B cell (primary cell): ENCODE measurements around the gene C2orf81. TPM values are rescaled to one million over a fixed set of nuclear protein-coding genes. Genes with fewer than 3 reads are reported as not detected.

ENCODE experiments used
- ATAC-seq: fragments of 200-7000 bp; cut with Tn5 transposase; one replicate; pipeline ENCODE4 v1.10.0; 2021; ENCODE audit warnings: low read depth, mild to moderate bottlenecking, moderate number of reproducible peaks, moderate library complexity
- CTCF ChIA-PET: fragments of 350-600 bp; sonication (Branson Sonifier 250); formaldehyde crosslinking; loops from one replicate; lab custom pipeline; 2021; ENCODE audit warnings: antibody characterized with exemption, inconsistent platforms; lab: Charles Lee
- POLR2A ChIA-PET: fragments of 350-600 bp; sonication (Branson Sonifier 250); formaldehyde crosslinking; loops from one replicate; lab custom pipeline; 2021; ENCODE audit warnings: antibody characterized with exemption; lab: Charles Lee
- DNase-seq: peaks from one replicate; pipeline ENCODE4 v3.0.0; 2013
- H2AFZ ChIP-seq: 2 replicates; pipeline ENCODE4 v1.6.1; 2012; ENCODE audit warnings: mild to moderate bottlenecking, low read depth, low read length; ENCODE audit not compliant: insufficient read depth, poor library complexity, severe bottlenecking
- H3K27ac ChIP-seq, 2 donors: 1 replicate in 1 of 2; 2 replicates in 1 of 2; pipeline ENCODE4 v1.5.1; 2012 to 2013; ENCODE audit warnings: low read length in 2 of 2, mild to moderate bottlenecking in 2 of 2, moderate library complexity in 1 of 2
- H3K27me3 ChIP-seq, 4 experiments: fragments of 200-600 bp in 1 of 4; sonication (generic) in 1 of 4; replicated peaks in 1 of 4; 1 replicate in 2 of 4; 2 replicates in 2 of 4; pipeline versions ENCODE4 v1.6.1 to v1.7.0; 2013 to 2016; ENCODE audit warnings: low read length in 3 of 4, mild to moderate bottlenecking in 2 of 4, mixed read lengths in 1 of 4, moderate library complexity in 1 of 4; ENCODE audit not compliant: insufficient read depth in 4 of 4, control insufficient read depth in 3 of 4; ENCODE audit errors: control extremely low read depth in 1 of 4
- H3K36me3 ChIP-seq, 2 experiments: replicated peaks in 1 of 2; 1 replicate in 1 of 2; 2 replicates in 1 of 2; pipeline versions ENCODE4 v1.6.1 to v1.7.1; 2013; ENCODE audit warnings: low read length in 1 of 2; ENCODE audit not compliant: insufficient read depth in 2 of 2, control insufficient read depth in 1 of 2; ENCODE audit errors: control extremely low read depth in 1 of 2, extremely low read depth in 1 of 2
- H3K4me1 ChIP-seq, 2 donors: fragments of 200-600 bp in 1 of 2; sonication (generic) in 1 of 2; 1 replicate in 1 of 2; 2 replicates in 1 of 2; pipeline versions ENCODE4 v1.5.1 to v1.6.1; 2013 to 2017; ENCODE audit warnings: low read length in 2 of 2; ENCODE audit not compliant: control insufficient read depth in 2 of 2, insufficient read depth in 2 of 2
- H3K4me2 ChIP-seq: replicated peaks from 2 replicates; pipeline ENCODE3; 2012; ENCODE audit warnings: mild to moderate bottlenecking, low read depth, low read length; ENCODE audit not compliant: poor library complexity, severe bottlenecking
- H3K4me3 ChIP-seq, 5 experiments: fragments of 200-600 bp in 1 of 5; sonication (generic) in 1 of 5; 1 replicate in 3 of 5; 2 replicates in 2 of 5; pipeline versions ENCODE4 v1.5.1 to v1.7.0; 2011 to 2016; ENCODE audit warnings: low read length in 4 of 5, mild to moderate bottlenecking in 4 of 5, low read depth in 2 of 5, control low read depth in 1 of 5, moderate library complexity in 1 of 5; ENCODE audit not compliant: insufficient read depth in 1 of 5; ENCODE audit errors: control extremely low read depth in 1 of 5, extremely low read depth in 1 of 5
- H3K79me2 ChIP-seq: fragments of 200-600 bp; sonication (generic); one replicate; pipeline ENCODE4 v1.6.0; 2016; ENCODE audit warnings: low read length; ENCODE audit not compliant: control insufficient read depth, insufficient read depth
- H3K9ac ChIP-seq: fragments of 200-600 bp; sonication (generic); 2 replicates; pipeline ENCODE4 v1.6.1; 2017; ENCODE audit warnings: mild to moderate bottlenecking, low read length, moderate library complexity
- H3K9me3 ChIP-seq, 3 donors: one replicate each; pipeline versions ENCODE4 v1.6.1 to v1.7.1; 2013; ENCODE audit warnings: low read length in 2 of 3; ENCODE audit not compliant: control insufficient read depth in 2 of 3, insufficient read depth in 1 of 3; ENCODE audit errors: control extremely low read depth in 1 of 3
- H4K20me1 ChIP-seq: 2 replicates; pipeline ENCODE4 v1.6.0; 2012; ENCODE audit warnings: mild to moderate bottlenecking, low read length; ENCODE audit not compliant: insufficient read depth, control insufficient read depth, poor library complexity, severe bottlenecking
- H3K27ac Mint-ChIP-seq: one replicate; pipeline ENCODE4 v1.8.0; 2021; ENCODE audit warnings: mixed read lengths
- H3K27me3 Mint-ChIP-seq: one replicate; pipeline ENCODE4 v1.8.0; 2021; ENCODE audit warnings: mixed read lengths
- H3K4me1 Mint-ChIP-seq: one replicate; pipeline ENCODE4 v1.8.0; 2021; ENCODE audit warnings: mixed read lengths
- H3K4me3 Mint-ChIP-seq: one replicate; pipeline ENCODE4 v1.8.0; 2021; ENCODE audit warnings: mixed read lengths
- H3K9me3 Mint-ChIP-seq: one replicate; pipeline ENCODE4 v1.8.0; 2022; ENCODE audit warnings: mixed read lengths; ENCODE audit not compliant: insufficient read depth
- CTCF ChIP-seq: fragments of 200-600 bp; IDR thresholded peaks from one replicate; pipeline ENCODE4 v1.8.0; 2022; ENCODE audit warnings: antibody characterized with exemption, mild to moderate bottlenecking
- EZH2 ChIP-seq: IDR thresholded peaks from 2 replicates; pipeline ENCODE4 v1.6.1; 2012; ENCODE audit warnings: borderline replicate concordance, low read depth, mild to moderate bottlenecking, moderate library complexity, low read length; ENCODE audit not compliant: insufficient read depth, poor library complexity, severe bottlenecking
- WGBS: methylation state at CpG from one replicate; pipeline ENCODE4 v1.1.5; 2013; ENCODE audit warnings: missing lambda C conversion rate; ENCODE audit not compliant: insufficient coverage; 5-methylcytosine and 5-hydroxymethylcytosine counted together
- intact Hi-C: fragments of 100-400 bp; cut with micrococcal nuclease; formaldehyde crosslinking; loops from one replicate; pipeline ENCODE4 v1.10.0; 2022
- polyA plus RNA-seq: library from polyadenylated mRNA; depleted of rRNA; stranded (reverse); fragments of >200 nt; gene quantifications from 2 replicates; pipeline ENCODE4 v1.2.3, GENCODE V29; 2012
- total RNA-seq, 2 donors: library from RNA; stranded (reverse); fragments of 120-200 nt in 1 of 2; gene quantifications; 1 replicate in 1 of 2; 2 replicates in 1 of 2; pipeline versions ENCODE4 v1.2.3 to v1.2.4, GENCODE V29; 2013 to 2022

The C2orf81 gene
- total and polyA plus RNA-seq, 2 donors (not counting 1 experiment from before 2014, with no cell fraction given) = 5.4 to 8.6 TPM

DNA sequence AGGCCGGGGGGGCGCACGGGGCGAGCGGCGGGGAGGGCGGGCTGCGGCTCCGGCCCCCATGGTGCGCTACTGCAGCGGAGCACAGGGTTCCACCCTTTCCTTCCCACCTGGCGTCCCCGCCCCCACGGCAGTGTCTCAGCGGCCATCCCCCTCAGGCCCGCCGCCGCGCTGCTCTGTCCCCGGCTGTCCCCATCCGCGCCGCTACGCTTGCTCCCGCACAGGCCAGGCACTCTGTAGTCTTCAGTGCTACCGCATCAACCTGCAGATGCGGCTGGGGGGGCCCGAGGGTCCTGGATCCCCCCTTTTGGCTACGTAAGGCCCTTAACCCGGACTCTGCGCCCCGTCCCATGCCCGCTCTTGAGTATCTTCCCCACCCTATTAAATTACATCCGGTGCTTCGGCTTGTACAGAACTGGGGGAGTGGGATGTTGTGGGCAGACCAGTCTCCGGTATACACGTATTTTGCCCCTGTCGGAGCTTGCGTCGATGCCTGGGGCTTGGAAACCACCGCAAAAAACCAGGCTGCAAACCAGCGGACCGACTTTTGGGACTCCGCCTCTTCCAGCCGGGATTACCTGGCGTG lies 36.2 kb upstream of the C2orf81 start:
- no peak for TF ChIP-seq EZH2
- no peak for TF ChIP-seq CTCF
- ChIA-PET CTCF (interaction anchor here (1.0 to 5.7 kb wide), 5 partner anchors 9 to 130 kb away, joined by 3 to 54 read pairs (median 6); partner anchors contain the start of genes C2orf81, CCDC142, TTC31 and WDR54), POLR2A (interaction anchor here (0.7 to 6.0 kb wide), 11 partner anchors 9 to 277 kb away, joined by 3 to 63 read pairs (median 5); partner anchors contain the start of genes AUP1, C2orf81, CCDC142 and HTRA2)
- peak overlapping the region; percentile 97 to 100 for H3K27ac ChIP-seq
- peaks cover 0 to 22% of the 10 kb centered on the region in 2 experiments for H3K36me3 ChIP-seq
- peak overlapping the region; percentile 79 for H2AFZ ChIP-seq
- peak overlapping the region; percentile 96 for H3K4me2 ChIP-seq
- Mint-ChIP-seq H3K27me3 (no peaks in the 10 kb centered on the region), H3K4me3 (peak overlapping the region; percentile 94), H3K9me3 (no peaks in the 10 kb centered on the region), H3K4me1 (peaks cover 58% of the 10 kb centered on the region), H3K27ac (peak overlapping the region; percentile 99)
- intact Hi-C loops = loop anchor here (1.0 to 5.0 kb wide), 8 partner anchors 8 to 280 kb away; partner anchors contain the start of genes AUP1, C2orf81, DOK1 and HTRA2
- H3K4me1 ChIP-seq = peaks cover 33 to 45% of the 10 kb centered on the region in 2 donors
- peaks cover 24% of the 10 kb centered on the region for H3K79me2 ChIP-seq
- H4K20me1 ChIP-seq = peaks cover 5% of the 10 kb centered on the region
- H3K4me3 ChIP-seq = peak overlapping the region; percentile 70 to 100 (median 93)
- under 1% methylated on average over 38 of the region's 46 CpGs for WGBS
- no peaks in the 10 kb centered on the region for H3K9me3 ChIP-seq
- H3K27me3 ChIP-seq = no peaks in the 10 kb centered on the region
- peak; percentile 49 for ATAC-seq
- peak overlapping the region; percentile 97 for H3K9ac ChIP-seq
- no peak for DNase-seq

DNA sequence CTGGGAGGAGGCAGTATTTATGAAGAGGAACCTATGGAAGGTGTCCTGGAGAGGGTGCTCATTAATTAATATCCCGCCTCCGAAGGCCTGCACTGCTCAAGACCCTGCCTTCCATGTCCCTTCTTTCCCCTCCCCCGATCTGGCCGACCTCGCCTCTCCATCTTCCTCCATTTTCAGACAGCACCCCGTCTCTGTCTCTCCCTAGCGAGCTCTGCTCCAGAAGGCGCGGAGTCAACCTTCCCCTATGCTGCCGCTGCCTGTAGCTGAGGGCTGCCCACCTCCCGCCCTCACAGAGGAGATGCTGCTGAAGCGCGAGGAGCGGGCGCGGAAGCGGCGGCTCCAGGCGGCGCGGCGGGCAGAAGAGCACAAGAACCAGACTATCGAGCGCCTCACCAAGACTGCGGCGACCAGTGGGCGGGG lies 35.7 kb upstream of the C2orf81 start:
- ATAC-seq (no peak), DNase-seq (no peak)
- H3K9me3 ChIP-seq = no peaks in the 10 kb centered on the region
- peak overlapping the region; percentile 97 for H3K9ac ChIP-seq
- H3K36me3 ChIP-seq = peaks cover 0 to 18% of the 10 kb centered on the region in 2 experiments
- no peaks in the 10 kb centered on the region for H3K9me3 Mint-ChIP-seq
- no peak for TF ChIP-seq CTCF
- TF ChIP-seq EZH2 = no peak
- peak overlapping the region; percentile 46 to 100 (median 93) for H3K4me3 ChIP-seq
- H3K4me3 Mint-ChIP-seq = peak overlapping the region; percentile 94
- peak overlapping the region; percentile 96 for H3K4me2 ChIP-seq
- H3K27me3 ChIP-seq = no peaks in the 10 kb centered on the region
- CTCF ChIA-PET = interaction anchor here (1.0 to 5.7 kb wide), 3 partner anchors 17 to 130 kb away, joined by 3 to 54 read pairs (median 4); partner anchors contain the start of genes CCDC142 and TTC31
- peak overlapping the region; percentile 79 for H2AFZ ChIP-seq
- POLR2A ChIA-PET = interaction anchor here (0.6 to 6.0 kb wide), 9 partner anchors 9 to 73 kb away, joined by 3 to 63 read pairs (median 7); partner anchors contain the start of genes AUP1, C2orf81, CCDC142 and HTRA2
- WGBS = under 1% methylated on average over 27 of the region's 27 CpGs
- peak overlapping the region; percentile 97 to 100 for H3K27ac ChIP-seq
- H3K27ac Mint-ChIP-seq = peak overlapping the region; percentile 99
- H4K20me1 ChIP-seq = peaks cover 5% of the 10 kb centered on the region
- peaks cover 22% of the 10 kb centered on the region for H3K79me2 ChIP-seq
- peaks cover 61% of the 10 kb centered on the region for H3K4me1 Mint-ChIP-seq
- H3K27me3 Mint-ChIP-seq = no peaks in the 10 kb centered on the region
- H3K4me1 ChIP-seq = peaks cover 33 to 48% of the 10 kb centered on the region in 2 donors
- intact Hi-C loops = loop anchor here (1.0 to 5.0 kb wide), 2 partner anchors 8 to 280 kb away; partner anchors contain the start of genes MOB1A and MOGS
